CD14-positive monocyte (primary cell): Measurements from ENCODE around the gene TRMO. TPM values are rescaled to one million over a fixed set of nuclear protein-coding genes. Genes with fewer than 3 reads are reported as not detected.

ENCODE experiments used
- DNase-seq, 3 donors: peaks; one replicate each; pipeline ENCODE4 v3.0.0-alpha.2; 2011 to 2022
- H2AFZ ChIP-seq: 2 replicates; pipeline ENCODE4 v1.6.0; 2012; ENCODE audit warnings: mild to moderate bottlenecking, low read depth, low read length, inconsistent platforms; ENCODE audit not compliant: insufficient read depth, poor library complexity, severe bottlenecking
- H3K27ac ChIP-seq, 2 donors: 1 replicate in 1 of 2; 2 replicates in 1 of 2; pipeline ENCODE4 v1.5.1; 2012 to 2013; ENCODE audit warnings: low read length in 2 of 2, control low read depth in 1 of 2, inconsistent platforms in 1 of 2, low read depth in 1 of 2, mild to moderate bottlenecking in 1 of 2
- H3K27me3 ChIP-seq, 2 donors: one replicate each; pipeline versions ENCODE4 v1.6.0 to v1.6.1; 2011 to 2013; ENCODE audit warnings: low read length in 2 of 2; ENCODE audit not compliant: control insufficient read depth in 2 of 2, insufficient read depth in 2 of 2
- H3K36me3 ChIP-seq, 2 donors: replicated peaks in 1 of 2; 1 replicate in 1 of 2; 2 replicates in 1 of 2; pipeline versions ENCODE4 v1.5.1 to v1.6.1; 2012 to 2013; ENCODE audit warnings: low read length in 2 of 2, control low read depth in 1 of 2, inconsistent platforms in 1 of 2, mild to moderate bottlenecking in 1 of 2; ENCODE audit not compliant: insufficient read depth in 2 of 2, control insufficient read depth in 1 of 2
- H3K4me1 ChIP-seq, 2 donors: 1 replicate in 1 of 2; 2 replicates in 1 of 2; pipeline versions ENCODE4 v1.5.1 to v1.6.1; 2012 to 2013; ENCODE audit warnings: low read length in 2 of 2, control low read depth in 1 of 2, inconsistent platforms in 1 of 2, mild to moderate bottlenecking in 1 of 2, moderate library complexity in 1 of 2; ENCODE audit not compliant: insufficient read depth in 2 of 2, control insufficient read depth in 1 of 2
- H3K4me2 ChIP-seq: replicated peaks from 2 replicates; pipeline ENCODE3; 2012; ENCODE audit warnings: low read length, moderate library complexity, mild to moderate bottlenecking; ENCODE audit not compliant: poor library complexity, severe bottlenecking; ENCODE audit errors: extremely low read depth
- H3K4me3 ChIP-seq, 3 experiments: fragments of 200-600 bp in 1 of 3; sonication (generic) in 1 of 3; replicated peaks in 1 of 3; 1 replicate in 2 of 3; 2 replicates in 1 of 3; pipeline ENCODE4 v1.5.1; 2011 to 2013; ENCODE audit warnings: low read length in 3 of 3, mild to moderate bottlenecking in 3 of 3, control low read depth in 2 of 3, low read depth in 2 of 3, inconsistent platforms in 1 of 3, moderate library complexity in 1 of 3
- H3K79me2 ChIP-seq: 2 replicates; pipeline ENCODE4 v1.6.0; 2012; ENCODE audit warnings: mild to moderate bottlenecking, control low read depth, inconsistent platforms, low read length, moderate library complexity; ENCODE audit not compliant: insufficient read depth
- H3K9ac ChIP-seq: 2 replicates; pipeline ENCODE4 v1.6.0; 2017; ENCODE audit warnings: low read length, mild to moderate bottlenecking; ENCODE audit not compliant: insufficient read depth, poor library complexity, severe bottlenecking
- H3K9me3 ChIP-seq, 2 donors: replicated peaks in 1 of 2; 1 replicate in 1 of 2; 2 replicates in 1 of 2; pipeline versions ENCODE4 v1.5.1 to v1.6.1; 2012 to 2013; ENCODE audit warnings: low read length in 2 of 2, control low read depth in 1 of 2; ENCODE audit not compliant: control insufficient read depth in 1 of 2, insufficient read depth in 1 of 2
- H4K20me1 ChIP-seq: 2 replicates; pipeline ENCODE4 v1.6.0; 2012; ENCODE audit warnings: mild to moderate bottlenecking, low read length, control low read depth, moderate library complexity; ENCODE audit not compliant: insufficient read depth
- H3K27ac Mint-ChIP-seq, 7 donors: one replicate each; pipeline ENCODE4 v1.8.0; 2020; ENCODE audit warnings: mild to moderate bottlenecking in 7 of 7, mixed read lengths in 7 of 7, moderate library complexity in 6 of 7, inconsistent platforms in 2 of 7
- H3K27me3 Mint-ChIP-seq, 3 donors: one replicate each; pipeline ENCODE4 v1.8.0; 2021 to 2022; ENCODE audit warnings: low read depth in 3 of 3, mild to moderate bottlenecking in 3 of 3, mixed read lengths in 3 of 3, moderate library complexity in 3 of 3, inconsistent platforms in 1 of 3
- H3K36me3 Mint-ChIP-seq, 2 donors: one replicate each; pipeline ENCODE4 v1.8.0; 2020; ENCODE audit warnings: mixed read lengths in 2 of 2, inconsistent platforms in 1 of 2, mild to moderate bottlenecking in 1 of 2
- H3K4me1 Mint-ChIP-seq: one replicate; pipeline ENCODE4 v1.8.0; 2020; ENCODE audit warnings: mild to moderate bottlenecking, mixed read lengths
- H3K4me3 Mint-ChIP-seq, 2 donors: one replicate each; pipeline ENCODE4 v1.8.0; 2020; ENCODE audit warnings: mild to moderate bottlenecking in 2 of 2, mixed read lengths in 2 of 2, moderate library complexity in 1 of 2
- H3K9me3 Mint-ChIP-seq, 7 donors: one replicate each; pipeline ENCODE4 v1.8.0; 2020 to 2022; ENCODE audit warnings: mixed read lengths in 7 of 7, mild to moderate bottlenecking in 6 of 7, moderate library complexity in 6 of 7, inconsistent platforms in 2 of 7
- CTCF ChIP-seq: fragments of 200-600 bp; IDR thresholded peaks from one replicate; pipeline ENCODE4 v1.8.0; 2022; ENCODE audit warnings: antibody characterized with exemption, mild to moderate bottlenecking
- WGBS: methylation state at CpG from one replicate; pipeline ENCODE4 v1.1.5; 2013; ENCODE audit warnings: missing lambda C conversion rate; ENCODE audit not compliant: insufficient coverage; 5-methylcytosine and 5-hydroxymethylcytosine counted together
- intact Hi-C, 2 donors: fragments of 100-400 bp; cut with micrococcal nuclease; formaldehyde crosslinking; loops; one replicate each; pipeline versions ENCODE4 v1.15.0 to v1.15.1; 2023
- polyA plus RNA-seq, 3 donors: library from polyadenylated mRNA; depleted of rRNA in 1 of 3; unstranded in 2 of 3; stranded (reverse) in 1 of 3; fragments of 300-500 nt in 2 of 3; fragments of >200 nt in 1 of 3; fragmentation: Illumina TruSeq in 2 of 3; gene quantifications; 1 replicate in 2 of 3; 2 replicates in 1 of 3; pipeline ENCODE4 v1.2.3, GENCODE V29; 2012 to 2021

TRMO gene
- polyA plus RNA-seq, 3 donors, result 13.4 to 20.6 (median 13.5) TPM

GRCh38 chr9:97907632-97908031, 14.7 kb downstream of the TRMO start:
- H3K4me2 ChIP-seq, result peak overlapping the region; percentile 65
- H3K27me3 Mint-ChIP-seq, result peaks cover 0 to 3% (median 0%) of the 10 kb centered on the region in 3 donors

DNA sequence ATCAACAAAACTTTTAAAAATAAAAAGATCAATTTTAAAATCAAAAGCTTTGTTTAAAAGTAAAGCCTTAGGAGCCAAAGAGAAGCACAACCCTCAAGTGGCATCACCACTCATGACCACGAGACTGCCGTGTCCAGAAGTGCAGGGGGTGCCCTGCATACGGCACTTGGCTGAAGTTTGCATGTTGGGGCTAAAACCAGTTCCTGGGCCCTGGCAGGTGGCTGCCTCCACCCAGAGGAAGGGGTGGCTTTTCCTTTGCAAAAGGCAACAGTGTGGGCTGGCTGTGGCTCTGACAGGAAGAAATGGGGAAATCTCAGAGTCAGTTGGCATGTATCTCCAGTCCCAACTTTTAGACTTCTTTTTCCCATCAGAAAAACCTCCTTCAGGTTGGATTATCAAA, 15.3 kb downstream of the TRMO start:
- intact Hi-C loops, result loop anchor here in 1 of 2 donors (2.0 to 10.0 kb wide), 4 partner anchors 16 to 345 kb away; partner anchors contain the start of gene TRMO
- Histone ChIP-seq H4K20me1 (peaks cover 4% of the 10 kb centered on the region), H3K4me2 (peak overlapping the region; percentile 65), H3K9me3 (no peaks in the 10 kb centered on the region), H3K9ac (peak overlapping the region; percentile 75), H3K27ac (peak overlapping the region; percentile 87 to 95), H3K4me3 (peak overlapping the region in 2 of 3 experiments; percentile 1 to 56), H3K36me3 (peaks cover 28 to 47% of the 10 kb centered on the region in 2 donors), H3K79me2 (peaks cover 46% of the 10 kb centered on the region), H2AFZ (no peak overlapping the region), H3K27me3 (no peaks in the 10 kb centered on the region), H3K4me1 (peaks cover 53 to 64% of the 10 kb centered on the region in 2 donors)
- H3K27ac Mint-ChIP-seq, result peak overlapping the region; percentile 95 to 99 (median 98)
- H3K27me3 Mint-ChIP-seq, result peaks cover 0 to 3% (median 0%) of the 10 kb centered on the region in 3 donors
- TF ChIP-seq CTCF, result no peak
- WGBS, result 0% methylated on average over 3 of the region's 3 CpGs
- H3K9me3 Mint-ChIP-seq, result no peaks in the 10 kb centered on the region
- peaks cover 54% of the 10 kb centered on the region for H3K4me1 Mint-ChIP-seq
- peak; percentile 60 to 72 (median 61) for DNase-seq
- peak overlapping the region; percentile 74 to 83 for H3K4me3 Mint-ChIP-seq
- peaks cover 41 to 61% of the 10 kb centered on the region in 2 donors for H3K36me3 Mint-ChIP-seq

More at GRCh38 chr9:97907632-97908031, 14.7 kb downstream of the TRMO start:
- Mint-ChIP-seq H3K27ac (peak overlapping the region; percentile 95 to 99 (median 98)), H3K4me1 (peaks cover 51% of the 10 kb centered on the region), H3K4me3 (no peak overlapping the region), H3K36me3 (peaks cover 47 to 64% of the 10 kb centered on the region in 2 donors), H3K9me3 (no peaks in the 10 kb centered on the region)
- H3K27ac ChIP-seq, result peak overlapping the region; percentile 87 to 95
- peaks cover 4% of the 10 kb centered on the region for H4K20me1 ChIP-seq
- peak overlapping the region; percentile 75 for H3K9ac ChIP-seq
- 45% methylated on average over 5 of the region's 5 CpGs for WGBS
- TF ChIP-seq CTCF, result no peak
- H3K79me2 ChIP-seq, result peaks cover 43% of the 10 kb centered on the region
- intact Hi-C loops, result loop anchor here in 1 of 2 donors (2.0 to 10.0 kb wide), 4 partner anchors 15 to 345 kb away; partner anchors contain the start of gene TRMO
- peaks cover 34 to 53% of the 10 kb centered on the region in 2 donors for H3K36me3 ChIP-seq
- no peak overlapping the region for H2AFZ ChIP-seq
- H3K4me3 ChIP-seq, result peak overlapping the region in 1 of 3 experiments; percentile 56
- peaks cover 53 to 63% of the 10 kb centered on the region in 2 donors for H3K4me1 ChIP-seq
- DNase-seq, result peak; percentile 27 to 34 (median 30)
- H3K27me3 ChIP-seq, result no peaks in the 10 kb centered on the region
- no peaks in the 10 kb centered on the region for H3K9me3 ChIP-seq
